Iris pigment epithelial cell (primary cell): ENCODE data around the gene VSIG8.

ENCODE experiments used
- DNase-seq: peaks from one replicate; pipeline ENCODE4 v3.0.0-alpha.2; 2011; ENCODE audit warnings: low read depth

Gene VSIG8

DNA sequence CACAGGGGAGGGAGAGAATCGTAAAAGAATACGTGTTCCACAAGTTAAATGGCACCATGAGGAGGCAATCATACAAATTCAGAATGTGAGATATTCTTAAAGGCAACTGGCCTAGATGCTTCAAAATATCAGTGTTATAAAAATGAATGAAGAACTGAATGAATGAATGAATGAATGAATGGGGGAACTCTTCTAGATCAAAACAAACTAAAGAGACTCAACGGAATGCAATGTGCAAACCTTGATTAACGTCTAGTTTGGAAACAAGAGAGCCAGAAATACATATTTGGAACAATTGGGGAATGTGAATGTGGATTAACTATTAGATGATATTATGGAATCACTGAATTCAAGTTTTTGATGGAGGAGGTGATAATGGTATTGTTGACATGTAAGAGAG is 20.7 kb upstream of the VSIG8 start:
- DNase-seq = no peak

GRCh38 chr1:159882527-159882862 is 20.0 kb upstream of the VSIG8 start:
- peak; percentile 43 for DNase-seq

DNA sequence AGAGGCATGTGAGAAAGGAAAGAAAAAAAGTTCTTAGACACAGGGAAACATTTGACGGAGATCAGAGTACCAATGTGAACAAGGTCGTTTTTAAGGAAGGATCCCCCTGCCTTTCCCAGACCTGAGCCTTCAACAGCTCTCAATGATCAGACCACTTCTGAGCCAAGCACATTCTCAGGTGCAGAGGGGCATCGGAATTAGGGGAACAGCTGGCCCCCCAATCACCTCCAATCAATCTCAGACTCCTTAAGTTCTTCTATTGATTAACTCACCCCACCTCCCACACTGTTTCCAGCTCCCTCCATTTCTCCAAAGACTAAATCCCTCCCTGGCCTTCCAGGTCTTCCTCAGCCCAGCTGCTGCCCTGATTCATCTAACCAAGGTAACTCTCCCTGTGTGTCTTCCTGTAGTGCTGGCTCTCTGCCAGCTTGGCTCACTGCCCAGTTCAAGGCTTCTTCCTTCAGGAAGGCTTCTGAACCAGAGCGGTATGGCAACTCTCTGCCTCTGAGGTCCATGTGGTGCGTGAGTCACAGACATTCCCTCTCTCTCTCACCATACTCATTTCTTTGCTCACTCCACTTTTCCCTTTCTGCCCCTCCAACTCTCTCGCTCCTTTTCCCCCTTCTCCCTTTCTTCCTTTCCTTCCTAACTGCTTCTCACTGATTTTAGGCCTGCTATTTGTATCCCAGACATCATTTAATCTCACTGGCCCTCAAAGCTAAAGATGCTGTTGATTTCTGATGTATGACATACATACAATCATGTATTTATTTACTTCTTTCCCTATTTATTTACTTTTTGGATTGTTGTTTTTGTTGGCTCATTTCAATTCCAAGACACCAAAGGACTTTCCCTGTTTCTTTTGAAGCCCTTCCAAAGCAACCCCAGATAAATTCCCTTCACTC is 19.4 kb upstream of the VSIG8 start:
- peak; percentile 98 for DNase-seq

- no peak for DNase-seq
Observed at GRCh38 chr1:159880430-159880829, 18.0 kb upstream of the VSIG8 start.

GRCh38 chr1:159879977-159880376 is 17.5 kb upstream of the VSIG8 start:
- peak; percentile 88 for DNase-seq

- no peak for DNase-seq
Observed at GRCh38 chr1:159879136-159879535, 16.7 kb upstream of the VSIG8 start.

GRCh38 chr1:159877695-159878444 is 15.4 kb upstream of the VSIG8 start:
- no peak for DNase-seq

GRCh38 chr1:159873530-159874143 is 11.2 kb upstream of the VSIG8 start:
- DNase-seq = no peak

GRCh38 chr1:159872891-159873290 is 10.4 kb upstream of the VSIG8 start:
- DNase-seq = no peak

DNA sequence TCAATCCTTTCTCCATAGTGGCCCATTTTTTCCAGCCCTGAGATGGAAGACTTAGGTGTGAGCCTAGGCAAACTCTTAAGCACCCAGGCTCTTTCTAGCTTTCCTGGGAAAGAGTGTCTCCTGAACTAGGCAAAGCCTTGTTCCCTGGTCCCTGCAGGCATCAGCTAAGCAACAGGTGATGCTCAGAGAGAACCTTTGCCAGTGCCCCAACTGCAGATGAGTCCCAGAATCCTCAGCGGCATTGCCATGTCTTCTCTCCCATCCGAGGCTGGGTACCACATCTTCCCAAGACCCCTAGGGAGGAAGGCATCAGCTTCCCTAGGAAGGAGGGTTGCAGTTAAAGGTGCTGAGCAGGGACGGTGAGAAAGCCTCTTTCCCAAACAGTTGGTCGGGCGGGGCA is 8.2 kb upstream of the VSIG8 start:
- no peak for DNase-seq

DNA sequence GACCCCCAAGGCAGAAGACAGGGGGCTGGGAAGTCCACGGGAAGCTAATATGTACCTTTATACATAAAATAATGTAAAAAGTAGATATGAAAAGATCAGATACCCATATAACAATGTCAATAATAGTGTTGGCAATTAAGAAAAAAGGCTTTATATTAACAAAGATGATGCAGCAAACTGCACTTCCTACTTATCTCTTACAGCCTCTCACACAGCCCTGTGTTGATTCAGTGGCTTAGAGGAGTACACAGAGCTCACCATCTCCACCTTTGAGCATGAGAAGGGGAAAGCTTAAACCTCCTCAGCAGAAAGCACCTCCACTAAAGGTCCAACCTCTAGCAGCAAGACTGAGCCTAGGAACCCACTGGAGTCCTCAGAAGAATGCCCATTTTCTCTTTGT is 7.2 kb upstream of the VSIG8 start:
- no peak for DNase-seq

GRCh38 chr1:159869173-159869572 is 6.7 kb upstream of the VSIG8 start:
- DNase-seq = peak; percentile 80

DNA sequence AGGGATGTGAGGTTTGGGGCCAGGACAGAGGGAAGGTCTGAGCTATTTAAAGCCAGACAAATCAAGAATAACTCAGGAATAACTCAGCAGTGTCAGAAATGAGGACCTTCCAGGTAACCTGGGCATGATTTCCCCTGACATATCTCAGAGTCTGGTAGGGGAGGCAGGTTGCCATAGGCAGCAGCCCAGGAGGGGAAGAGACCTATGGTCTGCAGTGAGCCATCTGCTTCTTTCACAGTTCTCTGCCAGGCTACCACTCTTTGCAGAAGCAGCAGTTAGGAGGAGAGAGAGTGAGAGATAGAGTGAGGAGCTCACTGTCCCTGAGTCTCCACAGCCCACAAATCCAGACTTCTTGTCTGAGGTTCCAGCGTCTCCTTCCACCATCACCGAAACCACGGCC is 6.3 kb upstream of the VSIG8 start:
- no peak for DNase-seq

GRCh38 chr1:159867664-159868026 is 5.2 kb upstream of the VSIG8 start:
- peak; percentile 24 for DNase-seq

DNA sequence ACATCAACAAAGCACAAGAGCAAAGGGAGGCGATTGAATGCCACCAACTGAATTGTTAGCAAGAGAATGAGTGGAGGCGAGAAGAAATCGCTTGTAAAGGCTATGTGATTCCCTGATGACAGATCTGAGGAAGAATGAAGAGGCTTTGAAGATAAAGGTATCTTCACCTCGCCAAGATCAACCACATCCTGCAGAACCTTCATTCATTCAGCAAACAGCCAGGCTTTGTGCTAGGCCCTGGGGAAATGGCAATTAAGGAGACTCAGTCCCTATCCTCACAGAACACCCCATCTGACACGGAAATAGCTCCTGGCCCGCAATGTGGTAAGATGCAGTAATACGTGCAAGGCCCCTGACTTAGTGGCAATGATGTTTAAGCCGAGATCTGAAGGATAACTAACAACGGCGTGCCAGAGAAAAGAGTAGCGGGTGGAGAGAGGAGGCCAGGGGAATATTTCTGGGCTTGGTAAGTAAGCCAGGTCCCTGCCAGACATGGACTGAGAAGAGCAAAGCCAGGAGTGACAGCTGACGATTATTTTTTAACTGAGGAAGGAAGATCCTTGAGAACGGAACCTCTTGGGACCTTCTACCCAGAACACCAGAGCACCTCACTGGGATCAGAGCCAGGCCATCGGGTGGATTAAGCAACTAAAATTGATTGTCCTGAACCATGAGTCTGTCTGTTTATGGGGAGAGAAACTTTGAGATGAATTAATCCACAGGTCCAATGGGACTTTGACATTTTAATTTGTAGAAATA is 4.6 kb upstream of the VSIG8 start:
- DNase-seq = no peak

DNA sequence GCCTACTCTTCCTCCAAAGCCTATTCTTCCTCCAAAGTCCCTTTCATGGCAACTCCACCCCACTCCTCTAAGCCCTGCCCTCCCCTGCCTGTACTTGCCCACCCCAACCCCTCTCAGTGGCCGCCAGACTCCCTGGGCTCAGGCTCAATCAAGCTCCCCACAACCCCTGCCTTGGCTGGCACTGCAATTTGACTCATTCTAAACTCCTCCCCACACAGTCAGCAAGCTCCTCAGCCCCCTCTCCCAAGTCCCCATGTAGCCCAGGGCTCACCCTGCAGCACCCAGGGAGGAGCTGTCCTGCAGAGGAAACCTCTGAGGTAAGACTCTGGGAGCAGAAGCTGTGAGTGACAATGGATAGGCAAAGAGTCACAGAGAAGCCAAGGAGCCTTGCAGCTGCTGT is 3.6 kb upstream of the VSIG8 start:
- no peak for DNase-seq

DNA sequence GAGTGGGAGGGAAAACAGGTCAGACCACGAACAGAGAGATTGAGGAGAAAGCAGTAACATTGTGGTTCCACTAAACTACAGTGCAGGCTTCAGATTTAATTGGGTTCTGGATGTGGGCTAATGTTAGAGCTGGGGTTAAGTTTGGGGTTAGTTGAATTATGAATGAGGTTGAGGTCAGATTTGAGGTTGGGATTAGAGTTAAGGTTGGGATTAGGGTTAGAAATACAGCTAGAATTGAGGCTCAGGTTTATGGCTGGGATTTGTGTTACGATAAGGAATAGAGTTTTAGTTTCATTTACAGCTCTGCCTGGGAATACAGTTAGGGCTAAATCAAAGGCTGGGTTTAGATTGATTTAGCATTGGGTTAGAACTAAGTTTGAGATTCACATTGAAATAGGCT is 1.8 kb upstream of the VSIG8 start:
- DNase-seq = no peak

DNA sequence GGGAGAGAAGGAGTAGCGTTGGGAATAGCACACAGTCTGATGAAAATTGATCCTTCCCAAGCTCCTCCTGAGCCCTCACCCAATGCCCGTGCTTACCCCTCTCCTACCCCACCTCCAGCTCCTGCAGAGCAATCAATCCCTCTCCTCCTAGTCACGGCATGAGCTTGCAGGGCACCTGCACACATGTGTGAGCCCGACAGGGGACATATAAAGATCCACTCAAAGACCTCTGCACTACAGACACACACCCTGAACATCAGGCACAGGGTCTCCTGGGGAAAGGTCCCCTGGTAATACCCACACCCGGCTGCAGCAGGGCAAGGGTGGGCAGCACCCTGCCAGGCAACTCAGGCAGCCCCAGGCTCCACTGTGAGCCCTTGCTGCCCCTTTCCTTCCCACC is 426 bp downstream of the VSIG8 start:
- no peak for DNase-seq

DNA sequence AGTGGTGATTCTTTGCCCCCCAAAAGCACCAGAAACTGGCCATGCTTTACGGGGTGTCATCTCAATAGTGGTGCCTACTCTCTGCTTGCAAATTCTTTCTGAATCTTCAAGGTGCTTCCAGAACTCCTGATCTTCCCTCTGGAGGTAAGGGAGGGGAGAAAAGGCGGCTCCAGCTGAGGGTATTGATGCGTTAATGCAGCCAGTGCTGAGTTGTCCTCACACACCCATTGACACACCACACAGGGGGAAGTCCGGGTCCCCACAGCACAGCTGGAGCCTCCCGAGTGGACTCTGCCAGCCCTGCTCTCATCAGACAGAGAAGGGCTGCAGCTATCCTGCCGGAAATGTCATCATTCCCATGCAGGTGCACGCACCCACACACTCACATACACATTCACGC is 1.2 kb downstream of the VSIG8 start:
- DNase-seq = no peak

- no peak for DNase-seq
Observed at GRCh38 chr1:159860456-159860855, 2.0 kb downstream of the VSIG8 start.

GRCh38 chr1:159859767-159860322 is 2.6 kb downstream of the VSIG8 start:
- DNase-seq = no peak

GRCh38 chr1:159857889-159858288 is 4.6 kb downstream of the VSIG8 start:
- DNase-seq = no peak
